ENCODE data around the gene CFAP46. TPM values are rescaled to one million over a fixed set of nuclear protein-coding genes. Genes with fewer than 3 reads are reported as not detected.

The CFAP46 gene
- total and polyA plus RNA-seq, 12 donors = 0.36 to 1.9 (median 1.1) TPM

- no peak for ATAC-seq
- peaks cover 0 to 35% (median 4%) of the 10 kb centered on the region in 11 donors for H3K9me3 ChIP-seq
- intact Hi-C loops (cut with DNase I) = no loop called here
- peaks cover 0 to 22% (median 0%) of the 10 kb centered on the region in 7 donors for H3K27me3 ChIP-seq
- no peak for TF ChIP-seq CTCF (IDR thresholded peaks at IDR 0.05)
- no peaks in the 10 kb centered on the region for H3K36me3 ChIP-seq
- H3K4me3 ChIP-seq = no peak overlapping the region
- 91 to 95% methylated on average over 7 of the region's 7 CpGs for WGBS, 2 donors
- no peak for DNase-seq
- H3K27ac ChIP-seq = no peak overlapping the region
- no peaks in the 10 kb centered on the region for H3K4me1 ChIP-seq
Observed at GRCh38 chr10:132901351-132901750, 41.0 kb downstream of the CFAP46 start.

- 91 to 97% methylated on average over 14 of the region's 14 CpGs for WGBS, 2 donors
- peak in 1 of 2 donors; percentile 3 for DNase-seq
- H3K27me3 ChIP-seq = peaks cover 0 to 15% (median 0%) of the 10 kb centered on the region in 7 donors
- no peak for ATAC-seq
- H3K36me3 ChIP-seq = no peaks in the 10 kb centered on the region
- H3K4me1 ChIP-seq = no peaks in the 10 kb centered on the region
- no peak overlapping the region for H3K27ac ChIP-seq
- no peak for TF ChIP-seq CTCF (IDR thresholded peaks at IDR 0.05)
- H3K9me3 ChIP-seq = peaks cover 0 to 30% (median 2%) of the 10 kb centered on the region in 11 donors
- intact Hi-C loops (cut with DNase I) = no loop called here
- no peak overlapping the region for H3K4me3 ChIP-seq
Observed at GRCh38 chr10:132900211-132900756, 42.1 kb downstream of the CFAP46 start.

GRCh38 chr10:132899751-132900065 is 42.7 kb downstream of the CFAP46 start:
- no peak for TF ChIP-seq CTCF (IDR thresholded peaks at IDR 0.05)
- Histone ChIP-seq H3K4me3 (no peak overlapping the region), H3K36me3 (no peaks in the 10 kb centered on the region), H3K27me3 (peaks cover 0 to 13% (median 0%) of the 10 kb centered on the region in 7 donors), H3K9me3 (peaks cover 0 to 24% (median 2%) of the 10 kb centered on the region in 11 donors), H3K27ac (no peak overlapping the region), H3K4me1 (no peaks in the 10 kb centered on the region)
- no peak for DNase-seq
- intact Hi-C loops (cut with DNase I) = no loop called here
- ATAC-seq = peak in 1 of 8 donors; percentile 38
- WGBS, 2 donors = 85 to 86% methylated on average over 7 of the region's 7 CpGs

GRCh38 chr10:132899054-132899750 is 43.2 kb downstream of the CFAP46 start:
- DNase-seq (peak in 1 of 2 donors; percentile 5), ATAC-seq (peak in 2 of 8 donors; percentile 13 to 46)
- intact Hi-C loops (cut with DNase I) = no loop called here
- no peaks in the 10 kb centered on the region for H3K4me1 ChIP-seq
- WGBS, 2 donors = 92 to 94% methylated on average over 30 of the region's 30 CpGs
- no peak overlapping the region for H3K27ac ChIP-seq
- peaks cover 0 to 9% (median 0%) of the 10 kb centered on the region in 7 donors for H3K27me3 ChIP-seq
- H3K36me3 ChIP-seq = no peaks in the 10 kb centered on the region
- H3K4me3 ChIP-seq = no peak overlapping the region
- no peak for TF ChIP-seq CTCF (IDR thresholded peaks at IDR 0.05)
- peaks cover 0 to 24% (median 2%) of the 10 kb centered on the region in 11 donors for H3K9me3 ChIP-seq
